ENCODE measurements around the gene SLC9A9. TPM values are rescaled to one million over a fixed set of nuclear protein-coding genes. Genes with fewer than 3 reads are reported as not detected.

SLC9A9 gene
- total and polyA plus RNA-seq, 9 donors = 9.6 to 18.3 (median 11.2) TPM

DNA sequence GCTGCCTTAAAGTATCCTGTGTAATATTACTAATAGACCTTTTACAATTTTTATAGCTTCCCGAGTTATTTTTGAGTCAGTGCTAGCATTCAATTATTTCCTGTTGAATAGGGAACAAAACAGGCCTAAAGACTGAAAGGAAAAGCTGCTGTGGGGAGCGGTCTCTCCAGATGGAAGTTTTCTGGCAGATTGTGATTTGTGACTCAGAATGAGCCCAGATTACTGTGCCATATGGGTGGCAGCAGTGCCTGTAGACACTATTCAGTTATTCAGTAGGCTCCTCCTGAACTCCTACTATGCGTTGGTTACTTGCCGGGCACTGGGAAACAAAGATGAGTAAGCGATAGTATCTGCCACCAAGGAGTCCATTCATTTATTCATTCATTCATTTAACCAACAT is 516.9 kb downstream of the SLC9A9 start:
- H3K27ac ChIP-seq (ENCODE audit: low read length) = peak overlapping the region; percentile 26
- DNase-seq = peak; percentile 75
- H3K4me1 ChIP-seq (ENCODE audit: control insufficient read depth, insufficient read depth, low read length) = peaks cover 14% of the 10 kb centered on the region
- no peaks in the 10 kb centered on the region for H3K27me3 ChIP-seq (ENCODE audit: control insufficient read depth, insufficient read depth, low read length)
- no peak overlapping the region for H3K4me3 ChIP-seq (ENCODE audit: low read length)
- peaks cover 3% of the 10 kb centered on the region for H3K9me3 ChIP-seq (replicated peaks; ENCODE audit: control insufficient read depth, low read depth, low read length)
- no peaks in the 10 kb centered on the region for H3K36me3 ChIP-seq (ENCODE audit: control insufficient read depth, insufficient read depth, low read length)
- 57% methylated on average over 1 of the region's 5 CpGs for WGBS (ENCODE audit: insufficient coverage)

DNA sequence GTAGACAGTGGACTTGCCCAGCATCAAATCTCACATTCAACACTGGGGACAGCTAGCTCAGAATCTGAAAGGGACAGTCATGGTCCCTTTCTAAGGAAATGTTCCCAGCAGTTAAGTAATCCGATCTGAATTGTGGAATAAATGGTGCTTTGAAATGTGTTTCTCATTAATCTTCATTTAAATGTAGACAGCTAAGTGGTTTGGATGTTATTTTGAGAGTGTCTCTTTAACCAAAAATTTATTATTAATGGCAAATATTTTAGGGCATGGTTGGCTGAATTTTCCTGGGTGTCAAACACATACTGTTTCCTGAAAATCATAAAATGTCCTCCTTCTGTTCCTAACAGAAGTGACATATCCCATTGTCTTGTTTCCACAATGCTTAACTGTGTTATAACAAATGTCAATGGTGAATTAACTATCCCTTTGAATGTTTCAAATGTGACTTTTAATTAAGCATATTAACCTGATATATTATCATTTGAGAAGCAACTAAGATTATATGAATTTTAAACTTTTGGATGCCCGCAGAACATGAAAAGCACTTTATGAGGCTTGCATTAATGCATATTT is 517.9 kb downstream of the SLC9A9 start:
- no CpG with 5 or more reads among the region's 2 CpGs for WGBS (ENCODE audit: insufficient coverage)
- H3K4me1 ChIP-seq (ENCODE audit: control insufficient read depth, insufficient read depth, low read length) = peaks cover 14% of the 10 kb centered on the region
- DNase-seq = no peak
- no peaks in the 10 kb centered on the region for H3K36me3 ChIP-seq (ENCODE audit: control insufficient read depth, insufficient read depth, low read length)
- H3K9me3 ChIP-seq (replicated peaks; ENCODE audit: control insufficient read depth, low read depth, low read length) = peaks cover 1% of the 10 kb centered on the region
- no peak overlapping the region for H3K4me3 ChIP-seq (ENCODE audit: low read length)
- H3K27me3 ChIP-seq (ENCODE audit: control insufficient read depth, insufficient read depth, low read length) = no peaks in the 10 kb centered on the region
- peak overlapping the region; percentile 43 for H3K27ac ChIP-seq (ENCODE audit: low read length)

DNA sequence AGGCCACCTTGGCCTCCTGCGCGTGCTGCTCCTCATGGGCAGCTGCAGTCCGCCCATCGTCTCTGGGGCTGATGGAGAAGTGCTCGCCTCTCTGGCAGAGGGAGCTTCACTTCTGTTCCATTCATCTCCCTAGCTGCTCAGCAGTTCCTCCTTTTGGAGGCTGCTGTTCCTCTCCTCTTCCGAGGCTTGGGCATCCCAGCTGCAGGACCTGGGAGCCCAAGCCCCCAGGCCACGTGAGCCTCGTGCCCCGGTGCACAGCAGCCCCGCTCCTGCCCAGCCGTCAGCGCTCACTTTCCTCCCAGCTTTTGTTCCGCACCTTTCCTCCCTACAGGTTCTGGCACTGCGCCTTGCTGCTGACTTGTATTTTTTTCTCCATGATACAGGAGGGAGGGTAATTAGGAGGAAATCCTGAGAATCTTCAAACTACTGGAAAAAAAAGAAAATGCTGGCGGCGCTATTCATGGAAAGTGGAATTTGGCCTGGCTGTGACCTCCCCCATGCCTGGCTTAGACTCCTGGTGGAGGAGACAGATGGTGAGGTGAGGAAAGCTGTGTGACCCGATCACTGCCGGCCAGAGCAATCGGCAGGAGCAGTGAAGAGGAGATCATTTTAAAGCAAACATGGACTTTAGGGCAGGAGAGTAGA is 518.6 kb downstream of the SLC9A9 start:
- Histone ChIP-seq H3K36me3 (ENCODE audit: control insufficient read depth, insufficient read depth, low read length) (no peaks in the 10 kb centered on the region), H3K4me3 (ENCODE audit: low read length) (no peak overlapping the region), H3K9me3 (replicated peaks; ENCODE audit: control insufficient read depth, low read depth, low read length) (no peaks in the 10 kb centered on the region), H3K27ac (ENCODE audit: low read length) (peak overlapping the region; percentile 43), H3K27me3 (ENCODE audit: control insufficient read depth, insufficient read depth, low read length) (no peaks in the 10 kb centered on the region), H3K4me1 (ENCODE audit: control insufficient read depth, insufficient read depth, low read length) (peaks cover 14% of the 10 kb centered on the region)
- 16% methylated on average over 14 of the region's 19 CpGs for WGBS (ENCODE audit: insufficient coverage)
- DNase-seq = peak; percentile 89

DNA sequence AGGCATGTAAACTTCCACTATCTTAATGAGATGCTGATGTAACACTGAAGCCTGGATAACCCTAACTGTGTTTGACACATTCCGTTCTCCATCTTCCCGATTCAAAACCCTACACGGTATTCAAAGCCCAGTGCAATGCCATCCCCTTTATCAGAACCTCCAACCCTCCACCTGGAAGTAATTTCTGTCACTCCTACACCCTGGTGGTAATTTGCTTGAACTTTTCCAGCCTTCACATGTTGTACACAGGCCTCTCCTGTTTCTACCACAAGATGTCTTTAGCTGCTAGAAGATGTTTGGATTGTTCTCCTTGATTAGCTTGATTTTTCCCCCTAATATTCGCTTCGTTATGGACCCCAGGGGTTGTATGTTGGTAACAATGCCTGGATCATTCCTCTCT is 519.8 kb downstream of the SLC9A9 start:
- WGBS (ENCODE audit: insufficient coverage) = 80% methylated on average over 2 of the region's 5 CpGs

DNA sequence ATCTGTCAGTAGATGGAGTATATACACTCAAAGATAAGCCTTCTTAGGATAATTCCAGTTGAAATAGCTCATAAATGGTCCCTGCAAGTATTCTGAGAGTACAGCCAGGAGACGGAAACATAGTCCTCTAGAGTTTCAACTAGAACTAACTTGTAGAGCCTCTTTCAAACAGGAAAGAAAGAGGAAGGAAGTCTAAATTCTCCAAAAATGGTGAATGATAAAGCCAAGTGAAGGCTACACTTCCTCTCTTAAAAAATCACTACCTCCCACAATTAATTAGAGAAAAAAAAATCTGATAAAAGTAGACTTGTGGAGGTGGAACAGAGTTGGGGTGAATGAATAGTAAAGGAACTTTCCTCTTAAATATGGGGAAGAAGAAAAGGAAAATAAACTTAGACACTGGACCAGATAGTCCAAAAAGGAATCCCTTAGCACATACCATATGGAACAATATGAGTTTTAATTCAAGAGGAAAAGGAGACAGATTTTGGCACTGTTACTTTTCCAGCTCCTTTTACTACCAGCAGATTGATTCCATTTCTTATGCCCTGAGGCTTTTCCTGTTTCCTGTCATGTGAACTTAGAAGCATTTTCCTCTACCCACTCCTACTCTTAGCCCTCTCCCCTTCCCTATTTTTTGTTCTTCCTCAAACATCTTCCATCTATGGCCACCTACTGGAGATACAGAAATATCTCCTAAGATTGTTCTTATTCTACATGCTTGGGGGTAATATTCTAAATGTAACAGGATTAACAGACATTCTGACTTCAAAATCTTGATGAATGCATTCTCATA is 521.1 kb downstream of the SLC9A9 start:
- Histone ChIP-seq H3K27me3 (ENCODE audit: control insufficient read depth, insufficient read depth, low read length) (no peaks in the 10 kb centered on the region), H3K27ac (ENCODE audit: low read length) (no peak overlapping the region), H3K36me3 (ENCODE audit: control insufficient read depth, insufficient read depth, low read length) (no peaks in the 10 kb centered on the region), H3K4me1 (ENCODE audit: control insufficient read depth, insufficient read depth, low read length) (peaks cover 14% of the 10 kb centered on the region), H3K4me3 (ENCODE audit: low read length) (no peak overlapping the region), H3K9me3 (replicated peaks; ENCODE audit: control insufficient read depth, low read depth, low read length) (no peaks in the 10 kb centered on the region)
- no CpG with 5 or more reads among the region's 1 CpG for WGBS (ENCODE audit: insufficient coverage)
- peak; percentile 49 for DNase-seq

More for the DNA sequence above, 519.8 kb downstream of the SLC9A9 start:
- Histone ChIP-seq H3K9me3 (replicated peaks; ENCODE audit: control insufficient read depth, low read depth, low read length) (no peaks in the 10 kb centered on the region), H3K36me3 (ENCODE audit: control insufficient read depth, insufficient read depth, low read length) (no peaks in the 10 kb centered on the region), H3K4me3 (ENCODE audit: low read length) (no peak overlapping the region), H3K27me3 (ENCODE audit: control insufficient read depth, insufficient read depth, low read length) (no peaks in the 10 kb centered on the region), H3K27ac (ENCODE audit: low read length) (no peak overlapping the region), H3K4me1 (ENCODE audit: control insufficient read depth, insufficient read depth, low read length) (peaks cover 14% of the 10 kb centered on the region)
- no peak for DNase-seq

DNA sequence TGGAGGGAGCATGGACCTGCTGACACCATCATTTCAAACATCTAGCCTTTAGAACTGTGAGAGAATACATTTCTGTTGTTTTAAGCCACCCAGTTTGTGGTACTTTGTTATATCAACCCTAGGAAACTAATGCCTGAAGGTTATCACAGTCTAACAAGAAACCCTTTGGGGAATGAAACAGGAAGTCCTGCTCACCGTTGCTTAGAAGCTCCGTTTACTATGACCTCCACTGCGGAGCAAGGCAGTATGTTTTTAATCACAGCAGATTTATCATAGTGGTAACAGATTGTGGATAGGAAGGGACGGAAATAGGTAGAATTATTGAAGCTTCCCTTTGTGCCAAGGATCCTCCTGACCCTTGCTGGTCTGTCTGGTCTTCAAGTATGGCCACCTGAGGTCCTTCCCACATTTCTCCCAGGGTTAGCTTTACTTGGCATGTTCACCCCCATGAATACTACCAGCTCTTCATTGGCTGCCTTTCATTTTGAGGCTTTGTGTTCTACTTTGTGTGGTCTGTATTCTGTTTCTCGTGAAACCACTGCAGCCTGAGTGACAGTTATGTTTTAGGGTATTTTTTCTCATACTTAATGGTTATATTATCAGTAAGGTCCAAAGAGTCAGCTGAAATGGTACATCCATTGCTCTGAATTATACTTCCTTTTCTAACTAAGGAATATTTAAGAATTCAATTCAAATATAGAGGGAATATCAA is 527.1 kb downstream of the SLC9A9 start:
- Histone ChIP-seq H3K27ac (ENCODE audit: low read length) (no peak overlapping the region), H3K36me3 (ENCODE audit: control insufficient read depth, insufficient read depth, low read length) (no peaks in the 10 kb centered on the region), H3K4me3 (ENCODE audit: low read length) (no peak overlapping the region), H3K9me3 (replicated peaks; ENCODE audit: control insufficient read depth, low read depth, low read length) (no peaks in the 10 kb centered on the region), H3K4me1 (ENCODE audit: control insufficient read depth, insufficient read depth, low read length) (no peaks in the 10 kb centered on the region), H3K27me3 (ENCODE audit: control insufficient read depth, insufficient read depth, low read length) (no peaks in the 10 kb centered on the region)
- no peak for DNase-seq
- WGBS (ENCODE audit: insufficient coverage) = 48% methylated on average over 3 of the region's 5 CpGs

DNA sequence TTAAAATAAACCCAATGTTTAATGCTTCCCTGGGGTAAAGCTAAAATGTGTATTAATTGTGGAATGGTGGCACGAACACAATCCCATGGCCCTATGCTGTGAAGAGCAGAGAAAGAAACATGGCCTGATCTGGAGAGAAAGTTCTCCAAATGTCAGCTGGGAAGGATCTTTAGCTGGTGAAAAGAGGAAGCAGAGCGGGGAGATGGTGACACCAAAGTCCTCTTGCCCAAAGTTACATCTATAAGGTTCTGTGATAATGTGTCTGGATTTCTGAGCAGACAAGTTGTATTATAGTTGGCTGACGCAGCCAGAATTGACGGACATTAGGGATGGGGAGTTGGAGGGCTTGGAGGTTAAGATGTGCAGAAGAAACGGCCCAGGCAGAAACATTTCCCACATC is 532.5 kb downstream of the SLC9A9 start:
- peaks cover 10% of the 10 kb centered on the region for H3K4me1 ChIP-seq (ENCODE audit: control insufficient read depth, insufficient read depth, low read length)
- no peaks in the 10 kb centered on the region for H3K9me3 ChIP-seq (replicated peaks; ENCODE audit: control insufficient read depth, low read depth, low read length)
- H3K27me3 ChIP-seq (ENCODE audit: control insufficient read depth, insufficient read depth, low read length) = no peaks in the 10 kb centered on the region
- no peak overlapping the region for H3K27ac ChIP-seq (ENCODE audit: low read length)
- DNase-seq = no peak
- H3K36me3 ChIP-seq (ENCODE audit: control insufficient read depth, insufficient read depth, low read length) = no peaks in the 10 kb centered on the region
- no peak overlapping the region for H3K4me3 ChIP-seq (ENCODE audit: low read length)
- WGBS (ENCODE audit: insufficient coverage) = 79% methylated on average over 2 of the region's 5 CpGs

DNA sequence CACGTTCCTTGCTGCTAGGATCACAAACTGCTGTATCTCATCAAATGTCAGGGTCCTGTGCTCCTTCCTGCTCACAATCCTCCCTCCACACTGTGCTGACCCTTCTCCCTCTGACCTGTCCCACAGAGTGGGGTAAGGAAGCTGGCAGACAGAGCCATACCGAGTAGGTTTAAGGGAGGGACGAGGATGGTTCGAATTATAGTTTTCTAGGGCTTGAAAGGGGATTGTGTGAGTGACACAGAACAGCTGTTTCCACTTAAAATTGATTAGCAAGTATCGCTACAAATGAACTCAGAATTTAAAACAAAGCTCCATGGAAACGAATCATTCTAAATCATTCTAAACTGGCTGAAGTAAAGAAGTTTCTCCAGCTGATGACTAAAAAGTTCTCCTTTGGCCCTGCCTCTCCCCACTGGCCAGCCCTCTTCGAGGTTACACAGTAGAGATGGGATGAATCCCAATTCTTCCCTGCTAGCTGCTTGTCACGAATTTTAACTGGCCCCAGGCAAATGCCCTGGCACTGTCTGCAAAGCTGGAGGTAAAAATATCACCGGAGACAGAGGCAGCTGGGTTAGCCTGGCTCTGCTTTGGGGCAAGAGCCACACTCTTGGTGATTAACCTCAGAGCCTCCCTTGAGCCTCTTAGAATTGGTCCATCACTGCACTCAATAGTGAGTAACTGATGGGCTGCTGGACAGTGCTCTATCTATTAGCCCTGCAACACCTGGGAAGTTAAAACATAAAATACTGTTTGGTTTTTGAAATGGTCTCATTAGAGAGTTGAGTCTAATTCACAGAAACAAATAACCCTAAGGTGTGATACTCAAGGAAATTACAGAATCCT is 533.8 kb downstream of the SLC9A9 start:
- H3K4me3 ChIP-seq (ENCODE audit: low read length) = no peak overlapping the region
- H3K27me3 ChIP-seq (ENCODE audit: control insufficient read depth, insufficient read depth, low read length) = no peaks in the 10 kb centered on the region
- H3K27ac ChIP-seq (ENCODE audit: low read length) = peak overlapping the region; percentile 36
- 0% methylated on average over 1 of the region's 9 CpGs for WGBS (ENCODE audit: insufficient coverage)
- DNase-seq = peak; percentile 88
- H3K36me3 ChIP-seq (ENCODE audit: control insufficient read depth, insufficient read depth, low read length) = no peaks in the 10 kb centered on the region
- H3K4me1 ChIP-seq (ENCODE audit: control insufficient read depth, insufficient read depth, low read length) = peaks cover 19% of the 10 kb centered on the region
- H3K9me3 ChIP-seq (replicated peaks; ENCODE audit: control insufficient read depth, low read depth, low read length) = no peaks in the 10 kb centered on the region

DNA sequence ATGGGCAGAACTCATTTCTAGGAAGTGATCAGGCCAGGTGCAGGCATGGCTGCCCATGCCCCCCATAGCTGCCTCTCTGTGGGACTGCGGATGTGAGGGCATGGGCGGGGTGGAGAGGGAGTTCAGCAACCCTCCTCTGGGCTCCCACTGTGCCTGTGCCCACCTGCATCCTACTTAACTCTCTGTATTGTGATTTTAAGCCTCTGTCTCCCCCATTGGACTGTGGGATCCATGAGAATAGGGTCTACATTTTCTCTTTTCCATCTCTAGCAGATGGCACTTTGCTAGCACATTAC is 534.4 kb downstream of the SLC9A9 start:
- H3K27ac ChIP-seq (ENCODE audit: low read length) = peak overlapping the region; percentile 36
- no CpG with 5 or more reads among the region's 2 CpGs for WGBS (ENCODE audit: insufficient coverage)
- no peaks in the 10 kb centered on the region for H3K36me3 ChIP-seq (ENCODE audit: control insufficient read depth, insufficient read depth, low read length)

More for the DNA sequence above, 534.4 kb downstream of the SLC9A9 start:
- H3K9me3 ChIP-seq (replicated peaks; ENCODE audit: control insufficient read depth, low read depth, low read length) = no peaks in the 10 kb centered on the region
- H3K27me3 ChIP-seq (ENCODE audit: control insufficient read depth, insufficient read depth, low read length) = no peaks in the 10 kb centered on the region
- no peak for DNase-seq
- H3K4me3 ChIP-seq (ENCODE audit: low read length) = no peak overlapping the region
- H3K4me1 ChIP-seq (ENCODE audit: control insufficient read depth, insufficient read depth, low read length) = peaks cover 19% of the 10 kb centered on the region
